T47D (cell line): ENCODE measurements around the gene S100A8.
A peak's percentile ranks its signal among the peaks of the same experiment; 100 is the strongest.
"Not testable (repeated sequence)": the region's sequence is repeated elsewhere in the genome, so short reads cannot be mapped to it uniquely, and the experiment has no call there.

Experiments used
- DNase-seq, 2 experiments: peaks; one replicate each; pipeline versions ENCODE4 v3.0.0 to v3.0.0-alpha.2; 2011 to 2012; ENCODE audit warnings: low read depth in 1 of 2, low spot score in 1 of 2
- JUND ChIP-seq: IDR thresholded peaks from 2 replicates; pipeline ENCODE4 v1.6.1; 2012; ENCODE audit warnings: low read depth
- in situ Hi-C: cut with HindIII; loops from 2 replicates; pipeline ENCODE4 v1.10.0; 2016; ENCODE audit warnings: low sequenced_read_pairs, low pct_unique_long_range_greater_than_20kb

Gene S100A8

GRCh38 chr1:153352523-153352922, 38.4 kb downstream of the S100A8 start:
- in situ Hi-C loops, result no loop called here
- no peak for TF ChIP-seq JUND
- peak; percentile 58 to 79 for DNase-seq

- TF ChIP-seq JUND, result no peak
- in situ Hi-C loops, result no loop called here
- DNase-seq, result no peak
These were observed 40.4 kb downstream of the S100A8 start for GRCh38 chr1:153350321-153350957.

GRCh38 chr1:153349363-153350320, 41.2 kb downstream of the S100A8 start:
- no peak for TF ChIP-seq JUND
- in situ Hi-C loops, result no loop called here
- no peak for DNase-seq

GRCh38 chr1:153348511-153349362, 42.1 kb downstream of the S100A8 start, which contains the start of gene PGLYRP4:
Gene PGLYRP4 (minus strand): TSS chr1:153348841. CDS start chr1:153347932, 909 bp downstream.
- no peak for TF ChIP-seq JUND
- in situ Hi-C loops, result no loop called here

GRCh38 chr1:153347856-153348255, 43.0 kb downstream of the S100A8 start:
- no peak for DNase-seq
- no peak for TF ChIP-seq JUND
- in situ Hi-C loops, result no loop called here

More at GRCh38 chr1:153348511-153349362, 42.1 kb downstream of the S100A8 start, which contains the start of gene PGLYRP4:
- peak in 1 of 2 experiments; percentile 47 for DNase-seq

GRCh38 chr1:153347049-153347448, 43.8 kb downstream of the S100A8 start:
- DNase-seq, in situ Hi-C loops: not testable (repeated sequence)

- no peak for TF ChIP-seq JUND
- no peak for DNase-seq
- in situ Hi-C loops, result no loop called here
These were observed 44.7 kb downstream of the S100A8 start for GRCh38 chr1:153346077-153346723.

- no peak for TF ChIP-seq JUND
- DNase-seq, result no peak
- in situ Hi-C loops, result no loop called here
These were observed 45.4 kb downstream of the S100A8 start for GRCh38 chr1:153345187-153346076.

- no peak for TF ChIP-seq JUND
- DNase-seq, result peak in 1 of 2 experiments; percentile 30
- in situ Hi-C loops, result no loop called here
These were observed 46.2 kb downstream of the S100A8 start for GRCh38 chr1:153344718-153345025.

GRCh38 chr1:153343811-153344717, 46.8 kb downstream of the S100A8 start:
- no peak for TF ChIP-seq JUND
- DNase-seq, result no peak
- in situ Hi-C loops, result no loop called here
